CD4-positive, CD25-positive, alpha-beta regulatory T cell (primary cell): ENCODE measurements around the gene TPRG1L. TPM values are rescaled to one million over a fixed set of nuclear protein-coding genes. Genes with fewer than 3 reads are reported as not detected.

Experiments used
- ATAC-seq, 2 donors: fragments of 150-1000 bp; cut with Tn5 transposase; one replicate each; pipeline ENCODE4 v1.10.0; 2021; ENCODE audit warnings: low read depth in 2 of 2, moderate number of reproducible peaks in 2 of 2, moderate library complexity in 1 of 2
- DNase-seq, 3 donors: peaks; one replicate each; pipeline versions ENCODE4 v3.0.0 to v3.0.0-alpha.2; 2012 to 2022; ENCODE audit warnings: mixed read lengths in 1 of 3
- H3K27ac ChIP-seq: one replicate; pipeline ENCODE4 v1.7.0; 2013; ENCODE audit warnings: mild to moderate bottlenecking, low read length; ENCODE audit not compliant: insufficient read depth, poor library complexity, severe bottlenecking
- H3K27me3 ChIP-seq: one replicate; pipeline ENCODE4 v1.7.0; 2013; ENCODE audit warnings: low read length; ENCODE audit not compliant: control insufficient read depth, insufficient read depth
- H3K36me3 ChIP-seq: one replicate; pipeline ENCODE4 v1.7.0; 2013; ENCODE audit warnings: mild to moderate bottlenecking, low read length, moderate library complexity; ENCODE audit not compliant: control insufficient read depth, insufficient read depth
- H3K4me1 ChIP-seq: 2 replicates; pipeline ENCODE4 v1.7.0; 2013; ENCODE audit warnings: mild to moderate bottlenecking, low read length; ENCODE audit not compliant: insufficient read depth, control insufficient read depth, poor library complexity, severe bottlenecking
- H3K4me3 ChIP-seq: one replicate; pipeline ENCODE4 v1.7.0; 2013; ENCODE audit warnings: low read depth, mild to moderate bottlenecking, low read length, moderate library complexity
- H3K9me3 ChIP-seq, 2 experiments: 1 replicate in 1 of 2; 2 replicates in 1 of 2; pipeline ENCODE4 v1.7.0; 2013; ENCODE audit warnings: low read length in 2 of 2, mild to moderate bottlenecking in 1 of 2, moderate library complexity in 1 of 2; ENCODE audit not compliant: control insufficient read depth in 2 of 2
- H3K27ac Mint-ChIP-seq, 3 donors: one replicate each; pipeline ENCODE4 v1.8.0; 2020 to 2022; ENCODE audit warnings: mild to moderate bottlenecking in 3 of 3, mixed read lengths in 3 of 3, moderate library complexity in 2 of 3
- H3K27me3 Mint-ChIP-seq: one replicate; pipeline ENCODE4 v1.8.0; 2022; ENCODE audit warnings: mild to moderate bottlenecking, mixed read lengths
- H3K36me3 Mint-ChIP-seq: one replicate; pipeline ENCODE4 v1.8.0; 2020; ENCODE audit warnings: mixed read lengths
- H3K4me1 Mint-ChIP-seq, 4 donors: one replicate each; pipeline ENCODE4 v1.8.0; 2020 to 2022; ENCODE audit warnings: mixed read lengths in 4 of 4, mild to moderate bottlenecking in 1 of 4
- H3K4me3 Mint-ChIP-seq, 4 donors: one replicate each; pipeline ENCODE4 v1.8.0; 2020 to 2022; ENCODE audit warnings: mild to moderate bottlenecking in 4 of 4, mixed read lengths in 4 of 4, moderate library complexity in 3 of 4
- H3K9me3 Mint-ChIP-seq, 7 donors: one replicate each; pipeline ENCODE4 v1.8.0; 2020 to 2022; ENCODE audit warnings: mixed read lengths in 7 of 7, mild to moderate bottlenecking in 3 of 7, moderate library complexity in 2 of 7
- polyA plus RNA-seq, 4 donors: library from polyadenylated mRNA; unstranded; fragments of 300-500 nt; fragmentation: Illumina TruSeq; gene quantifications; one replicate each; pipeline ENCODE4 v1.2.3, GENCODE V29; 2021
- total RNA-seq: library from RNA; stranded (reverse); gene quantifications from one replicate; pipeline ENCODE4 v1.2.3, GENCODE V29; 2022

The TPRG1L gene
- total and polyA plus RNA-seq, 5 donors from 2014 or later, result 26.9 to 35.9 (median 34.8) TPM

GRCh38 chr1:3679098-3679555, 54.3 kb downstream of the TPRG1L start:
- no peaks in the 10 kb centered on the region for H3K36me3 Mint-ChIP-seq
- Histone ChIP-seq H3K4me3 (no peak overlapping the region), H3K27ac (no peak overlapping the region), H3K4me1 (no peaks in the 10 kb centered on the region), H3K36me3 (no peaks in the 10 kb centered on the region), H3K27me3 (no peaks in the 10 kb centered on the region), H3K9me3 (no peaks in the 10 kb centered on the region)
- H3K27ac Mint-ChIP-seq, result peak overlapping the region; percentile 52 to 98 (median 86)
- peak overlapping the region in 1 of 4 donors; percentile 21 for H3K4me3 Mint-ChIP-seq
- peaks cover 9% of the 10 kb centered on the region for H3K27me3 Mint-ChIP-seq
- peak in 1 of 3 donors; percentile 63 for DNase-seq
- H3K9me3 Mint-ChIP-seq, result peaks cover 0 to 1% (median 0%) of the 10 kb centered on the region in 7 donors
- no peak for ATAC-seq
- peaks cover 0 to 35% (median 7%) of the 10 kb centered on the region in 4 donors for H3K4me1 Mint-ChIP-seq

Other genes starting within 250 kb of the TPRG1L start
- not detected for gene ARHGEF16, start 170.3 kb upstream of the TPRG1L start, total RNA-seq
- gene ARHGEF16, start 170.3 kb upstream of the TPRG1L start, polyA plus RNA-seq, result not detected
- 123 TPM for gene MEGF6, start 13.5 kb upstream of the TPRG1L start, total RNA-seq
- 1 to 10 TPM; 4.7 to 9.8 (median 6.5) TPM for gene MEGF6, start 13.5 kb upstream of the TPRG1L start, polyA plus RNA-seq
- gene WRAP73, start 25.1 kb downstream of the TPRG1L start, total RNA-seq, result 37.1 TPM
- gene WRAP73, start 25.1 kb downstream of the TPRG1L start, polyA plus RNA-seq, result 10 to 100 TPM; 27.9 to 36.5 (median 33.2) TPM
- not detected for gene TP73, start 27.5 kb downstream of the TPRG1L start, total RNA-seq
- gene TP73, start 27.5 kb downstream of the TPRG1L start, polyA plus RNA-seq, result under 1 TPM in 2 of 4 donors, not detected in 2; 0.08 to 0.12 TPM
- not detected for gene CCDC27, start 127.4 kb downstream of the TPRG1L start, total RNA-seq
- gene CCDC27, start 127.4 kb downstream of the TPRG1L start, polyA plus RNA-seq, result not detected
- 0.81 TPM for gene SMIM1, start 147.7 kb downstream of the TPRG1L start, total RNA-seq
- 1 to 10 TPM in 1 of 4 donors, under 1 TPM in 3; 0.62 to 1.2 (median 0.79) TPM for gene SMIM1, start 147.7 kb downstream of the TPRG1L start, polyA plus RNA-seq
- 33.9 TPM for gene LRRC47, start 171.5 kb downstream of the TPRG1L start, total RNA-seq
- gene LRRC47, start 171.5 kb downstream of the TPRG1L start, polyA plus RNA-seq, result 10 to 100 TPM; 22.0 to 32.5 (median 25.7) TPM
- gene CEP104, start 232.2 kb downstream of the TPRG1L start, total RNA-seq, result 42.3 TPM
- gene CEP104, start 232.2 kb downstream of the TPRG1L start, polyA plus RNA-seq, result 10 to 100 TPM; 13.5 to 18.8 (median 14.5) TPM
- 15.4 TPM for gene DFFB, start 232.5 kb downstream of the TPRG1L start, total RNA-seq
- gene DFFB, start 232.5 kb downstream of the TPRG1L start, polyA plus RNA-seq, result 10 to 100 TPM; 11.2 to 14.4 (median 12.6) TPM